GM10266 (cell line): ENCODE data around the gene FOXL3.

Experiments
- DNase-seq: peaks from one replicate; pipeline ENCODE4 v3.0.0; 2012; ENCODE audit errors: extremely low spot score
- TF ChIP-seq, protein P1 (sequence below): IDR thresholded peaks from 2 replicates; pipeline ENCODE4 v1.5.1; 2012; ENCODE audit warnings: mild to moderate bottlenecking, low read depth; ENCODE audit not compliant: control insufficient read depth, insufficient read depth; ENCODE audit errors: missing control alignments

FOXL3 gene

DNA sequence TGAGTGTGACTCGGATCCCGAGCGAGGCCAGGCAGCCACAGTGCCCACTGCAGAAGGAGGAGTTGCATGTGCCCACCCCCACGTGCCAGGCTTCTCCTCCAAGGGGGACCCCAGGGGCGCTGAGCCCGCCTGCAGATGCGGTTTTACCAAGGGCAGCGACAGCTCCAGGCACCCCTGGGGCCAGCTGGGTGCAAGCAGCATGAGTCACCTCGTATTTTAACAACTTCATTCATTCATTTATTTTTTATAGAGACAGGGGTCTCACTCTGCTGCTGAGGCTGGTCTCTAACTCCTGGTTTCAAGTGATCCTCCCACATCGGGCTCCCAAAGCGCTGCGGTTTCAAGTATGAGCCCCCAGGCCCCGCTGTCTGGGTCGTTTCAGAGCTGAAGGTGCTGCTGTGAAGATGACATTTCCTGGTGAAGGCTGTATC lies 1.3 kb upstream of the FOXL3 start:
- no peak for DNase-seq
- TF ChIP-seq, protein P1, sequence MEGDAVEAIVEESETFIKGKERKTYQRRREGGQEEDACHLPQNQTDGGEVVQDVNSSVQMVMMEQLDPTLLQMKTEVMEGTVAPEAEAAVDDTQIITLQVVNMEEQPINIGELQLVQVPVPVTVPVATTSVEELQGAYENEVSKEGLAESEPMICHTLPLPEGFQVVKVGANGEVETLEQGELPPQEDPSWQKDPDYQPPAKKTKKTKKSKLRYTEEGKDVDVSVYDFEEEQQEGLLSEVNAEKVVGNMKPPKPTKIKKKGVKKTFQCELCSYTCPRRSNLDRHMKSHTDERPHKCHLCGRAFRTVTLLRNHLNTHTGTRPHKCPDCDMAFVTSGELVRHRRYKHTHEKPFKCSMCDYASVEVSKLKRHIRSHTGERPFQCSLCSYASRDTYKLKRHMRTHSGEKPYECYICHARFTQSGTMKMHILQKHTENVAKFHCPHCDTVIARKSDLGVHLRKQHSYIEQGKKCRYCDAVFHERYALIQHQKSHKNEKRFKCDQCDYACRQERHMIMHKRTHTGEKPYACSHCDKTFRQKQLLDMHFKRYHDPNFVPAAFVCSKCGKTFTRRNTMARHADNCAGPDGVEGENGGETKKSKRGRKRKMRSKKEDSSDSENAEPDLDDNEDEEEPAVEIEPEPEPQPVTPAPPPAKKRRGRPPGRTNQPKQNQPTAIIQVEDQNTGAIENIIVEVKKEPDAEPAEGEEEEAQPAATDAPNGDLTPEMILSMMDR = no peak

DNA sequence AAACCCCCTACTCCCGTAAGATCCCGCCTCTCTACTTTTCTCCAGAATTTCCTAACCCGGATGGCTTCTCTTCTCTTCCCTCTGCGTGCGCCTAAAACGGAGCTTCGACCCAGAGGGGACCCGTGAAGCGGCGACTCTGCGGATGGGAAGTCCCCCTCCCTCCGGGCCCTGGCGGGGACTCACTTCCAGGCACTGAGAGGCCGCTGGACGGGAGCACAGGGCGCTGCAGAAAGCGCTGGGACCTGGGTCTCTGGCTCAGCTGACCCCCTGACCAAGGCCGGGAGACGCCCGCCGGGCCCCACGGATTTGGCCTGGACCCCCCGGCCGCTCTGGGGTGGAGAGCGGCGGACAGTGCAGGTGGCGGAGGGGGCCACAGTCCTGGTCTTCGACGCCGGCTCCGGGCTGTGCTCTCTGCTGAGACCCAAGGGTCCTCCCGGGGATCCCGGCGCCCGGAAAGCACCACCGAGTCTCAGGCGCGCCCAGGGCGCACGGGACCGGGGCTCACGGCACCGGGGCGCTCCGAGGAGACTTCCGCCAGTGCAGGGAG lies 688 bp upstream of the FOXL3 start:
- TF ChIP-seq, protein P1 = no peak
- no peak for DNase-seq

DNA sequence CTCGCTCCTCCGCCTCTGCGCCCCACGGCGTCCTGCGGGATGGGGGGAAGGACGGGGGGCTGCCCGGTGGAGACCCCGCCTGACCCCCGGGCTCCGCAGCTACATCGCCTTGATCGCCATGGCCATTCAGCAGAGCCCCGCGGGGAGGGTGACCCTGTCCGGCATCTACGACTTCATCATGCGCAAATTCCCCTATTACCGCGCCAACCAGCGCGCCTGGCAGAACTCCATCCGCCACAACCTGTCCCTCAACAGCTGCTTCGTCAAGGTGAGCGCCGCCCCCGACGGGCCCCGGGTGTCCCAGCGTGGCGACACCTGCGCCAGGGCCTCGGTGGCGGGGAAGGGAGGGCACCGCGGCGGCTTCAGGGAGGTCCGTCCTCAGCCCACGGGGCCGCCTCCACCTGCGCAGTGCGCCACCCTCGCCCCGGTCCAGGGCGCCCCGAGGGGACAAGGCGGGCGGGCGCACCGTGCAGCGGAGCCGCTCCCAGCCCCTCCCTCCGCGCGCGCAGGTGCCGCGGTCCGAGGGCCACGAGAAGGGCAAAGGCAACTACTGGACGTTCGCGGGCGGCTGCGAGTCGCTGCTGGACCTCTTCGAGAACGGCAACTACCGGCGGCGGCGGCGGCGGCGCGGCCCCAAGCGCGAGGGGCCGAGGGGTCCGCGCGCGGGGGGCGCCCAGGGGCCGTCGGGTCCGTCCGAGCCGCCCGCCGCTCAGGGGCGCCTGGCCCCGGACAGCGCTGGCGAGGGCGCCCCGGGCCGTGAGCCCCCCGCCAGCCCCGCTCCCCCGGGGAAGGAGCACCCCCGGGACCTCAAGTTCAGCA lies 793 bp downstream of the FOXL3 start:
- TF ChIP-seq, protein P1 = no peak
- DNase-seq = no peak

DNA sequence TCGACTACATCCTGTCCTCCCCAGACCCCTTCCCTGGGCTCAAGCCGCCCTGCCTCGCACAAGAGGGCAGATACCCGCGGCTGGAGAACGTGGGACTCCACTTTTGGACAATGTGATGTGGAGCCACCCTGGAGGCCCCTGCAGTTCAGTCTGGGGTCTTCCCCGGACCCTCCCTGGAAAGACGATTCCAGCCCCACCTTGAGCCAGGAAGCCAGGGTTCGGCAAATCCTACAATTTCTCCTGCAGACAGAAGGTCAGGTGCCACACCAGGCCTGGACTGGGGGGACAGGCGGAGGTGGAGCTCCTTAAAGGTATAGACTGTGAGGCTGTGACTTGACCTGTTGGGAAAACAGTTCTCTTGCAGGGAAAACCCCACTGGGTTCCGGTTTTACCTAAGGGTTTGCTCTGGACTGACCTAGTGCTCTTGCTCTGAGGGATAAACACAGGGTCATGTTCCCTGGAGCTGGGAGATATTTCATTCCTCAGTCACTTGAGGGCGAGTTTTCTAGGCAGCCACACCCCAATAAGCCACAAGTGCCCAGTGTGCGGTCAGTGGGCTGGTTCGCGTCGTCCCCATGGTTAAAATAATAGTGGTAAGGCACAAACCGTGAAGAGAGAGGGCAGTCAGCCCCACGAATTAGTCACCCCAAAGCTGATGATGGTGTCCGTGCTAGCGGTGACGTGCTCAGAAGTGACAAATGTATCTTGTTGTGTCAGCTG lies 1.6 kb downstream of the FOXL3 start:
- DNase-seq = no peak
- TF ChIP-seq, protein P1 = no peak

DNA sequence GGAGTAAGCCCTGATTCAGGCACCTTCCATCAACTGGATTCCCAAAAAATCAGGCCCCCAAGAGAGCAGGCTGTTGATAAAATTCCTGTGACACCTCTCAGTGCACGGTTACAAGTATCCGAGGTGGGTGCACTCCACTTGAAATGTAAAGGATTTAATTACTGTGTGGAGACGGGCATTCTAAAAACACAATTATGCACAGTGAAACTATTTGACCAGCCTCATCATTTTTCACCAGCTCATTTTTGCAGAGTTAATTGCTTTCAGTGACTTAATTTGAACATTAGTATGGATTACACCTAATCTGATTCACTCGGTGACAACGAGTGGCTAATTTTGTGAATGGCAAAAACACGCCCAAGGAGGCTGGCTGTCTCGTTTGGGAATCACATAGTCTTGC lies 2.3 kb downstream of the FOXL3 start:
- DNase-seq = no peak
- TF ChIP-seq, protein P1 = no peak

DNA sequence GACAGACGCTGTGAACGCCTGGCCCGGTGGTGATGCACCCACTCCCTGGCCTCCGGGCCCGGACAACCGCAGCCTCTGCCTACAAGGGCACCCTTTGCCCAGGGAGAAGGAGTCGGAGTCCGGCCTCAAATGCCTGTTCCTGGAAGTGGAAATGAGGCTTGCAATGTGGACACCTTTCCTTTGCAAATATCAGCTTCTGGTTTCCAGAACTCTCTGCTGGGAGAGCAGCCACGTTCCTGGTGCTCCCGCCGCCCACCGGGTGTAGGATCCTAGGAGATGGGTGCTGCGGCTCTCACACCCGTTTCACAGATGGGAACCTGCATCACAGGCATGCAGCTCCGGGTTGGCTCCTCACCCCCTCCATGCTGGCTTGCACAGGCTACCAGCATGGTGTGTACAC lies 2.9 kb downstream of the FOXL3 start:
- TF ChIP-seq, protein P1 = no peak
- DNase-seq = no peak

DNA sequence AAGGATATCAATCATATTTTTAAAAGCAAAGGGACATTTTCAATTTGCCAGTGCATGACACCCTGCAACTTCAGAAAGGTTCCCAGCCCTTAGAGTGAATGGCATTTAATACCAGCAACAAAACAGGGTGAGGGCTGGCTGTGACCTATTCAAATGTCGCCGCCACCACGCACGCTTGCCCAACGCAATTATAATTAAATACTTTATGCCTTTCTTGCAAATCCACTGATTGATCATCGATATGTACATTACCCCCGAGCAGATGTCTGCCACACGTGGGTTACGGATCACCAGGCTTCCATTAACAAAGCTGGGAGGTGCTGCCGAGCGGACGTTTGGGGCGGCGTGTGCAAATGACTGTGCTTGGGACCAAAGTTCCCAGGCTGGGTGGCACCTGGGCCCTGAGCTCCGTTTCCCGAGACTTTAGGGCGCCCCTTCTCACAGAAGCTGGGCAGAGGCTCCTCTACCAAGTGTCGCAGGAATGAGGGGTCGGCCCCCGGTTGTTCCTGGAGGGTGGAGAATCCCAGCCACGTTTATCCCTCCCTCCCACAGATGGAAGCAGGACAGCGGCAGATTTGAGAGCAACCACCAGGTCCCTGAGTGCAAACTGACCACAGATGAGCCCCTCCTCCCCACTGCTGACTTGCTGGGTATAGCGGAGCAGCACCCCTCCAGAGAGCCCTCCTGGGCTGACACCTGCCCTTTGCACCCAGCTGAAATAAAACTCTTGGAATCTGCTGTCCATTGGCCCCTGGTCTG lies 3.9 kb downstream of the FOXL3 start:
- no peak for DNase-seq
- TF ChIP-seq, protein P1 = no peak
